NCI-H2196 treated with DMSO at 0.1 percent for 48 hours (cell line): ENCODE data around the gene OSM.

Experiments used
- DNase-seq: peaks from one replicate; lab custom pipeline; 2025; ENCODE audit not compliant: unreplicated experiment; lab: John Stamatoyannopoulos, UW

The OSM gene

DNA sequence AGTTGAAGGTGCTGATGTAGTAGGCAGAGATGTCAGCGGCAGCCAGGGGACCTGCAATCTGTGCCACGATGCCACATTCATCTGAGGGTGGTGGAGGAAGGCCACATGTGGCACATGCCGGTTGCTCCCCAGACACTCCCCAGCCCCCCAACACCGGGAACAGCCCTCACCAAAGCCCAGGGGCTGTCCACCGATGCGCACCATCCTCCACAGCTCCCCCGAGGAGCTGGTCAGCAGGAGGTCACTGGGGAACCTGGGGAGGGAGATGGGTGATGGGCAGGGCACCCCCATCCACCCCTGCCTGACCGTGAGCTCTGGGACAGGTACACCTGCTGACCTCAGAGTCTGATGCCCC is 19.2 kb upstream of the OSM start:
- no peak for DNase-seq

- no peak for DNase-seq
Measured at GRCh38 chr22:30285176-30285845, 18.7 kb upstream of the OSM start.

DNA sequence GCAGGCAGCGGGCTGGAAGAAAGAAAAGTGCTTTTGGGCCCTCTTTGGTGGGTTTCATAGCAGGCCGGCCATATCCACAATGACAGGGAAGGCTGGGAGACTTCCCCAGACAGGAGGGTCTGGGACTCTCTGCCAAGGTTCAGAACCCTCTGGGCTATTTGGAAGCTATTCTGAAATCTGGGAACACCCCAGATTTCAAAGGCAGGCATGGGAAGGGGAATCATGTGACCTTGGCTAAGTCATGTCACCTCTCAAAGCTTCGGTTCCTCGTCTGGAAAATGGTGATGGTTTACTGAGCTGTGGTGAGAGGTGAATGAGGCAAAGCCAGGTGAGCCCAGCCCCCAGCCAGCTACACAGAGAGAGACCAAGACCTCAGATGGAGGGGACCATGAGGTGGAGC is 18.0 kb upstream of the OSM start:
- no peak for DNase-seq

- DNase-seq, result no peak
Measured at GRCh38 chr22:30284172-30284571, 17.5 kb upstream of the OSM start.

DNA sequence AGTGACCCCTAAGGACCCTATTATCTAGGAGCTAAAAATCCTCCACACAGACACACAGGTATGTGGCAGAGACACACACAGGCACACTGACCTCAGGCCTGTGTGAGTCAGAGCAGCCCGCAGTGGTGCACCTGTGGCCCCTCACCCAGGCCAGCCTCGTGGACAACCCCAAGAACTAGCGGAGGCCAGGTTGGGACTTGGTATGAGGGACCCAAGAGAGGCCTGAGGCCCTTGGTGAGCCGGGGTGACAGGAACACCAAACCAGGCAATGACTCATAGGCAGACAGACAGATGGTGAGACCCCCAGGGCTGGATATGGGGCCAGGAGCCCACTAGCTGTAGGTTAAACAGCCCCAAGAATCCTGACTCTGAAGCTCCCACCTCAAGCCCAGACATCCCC is 16.7 kb upstream of the OSM start:
- no peak for DNase-seq

- DNase-seq, result no peak
Measured at GRCh38 chr22:30282616-30283046, 16.0 kb upstream of the OSM start.

GRCh38 chr22:30280505-30280904 is 13.9 kb upstream of the OSM start:
- DNase-seq, result no peak

- DNase-seq, result no peak
Measured at GRCh38 chr22:30279932-30280331, 13.3 kb upstream of the OSM start.

GRCh38 chr22:30279046-30279788 is 12.6 kb upstream of the OSM start:
- DNase-seq, result no peak

GRCh38 chr22:30277547-30278344 is 11.1 kb upstream of the OSM start:
- no peak for DNase-seq

GRCh38 chr22:30276039-30276438 is 9.4 kb upstream of the OSM start:
- DNase-seq, result no peak

GRCh38 chr22:30275625-30276024 is 9.0 kb upstream of the OSM start:
- DNase-seq, result no peak

- DNase-seq, result no peak
Measured at GRCh38 chr22:30274437-30274812, 7.8 kb upstream of the OSM start.

- DNase-seq, result no peak
Measured at GRCh38 chr22:30273711-30274436, 7.2 kb upstream of the OSM start.

GRCh38 chr22:30272781-30273601 is 6.3 kb upstream of the OSM start:
- DNase-seq, result no peak

DNA sequence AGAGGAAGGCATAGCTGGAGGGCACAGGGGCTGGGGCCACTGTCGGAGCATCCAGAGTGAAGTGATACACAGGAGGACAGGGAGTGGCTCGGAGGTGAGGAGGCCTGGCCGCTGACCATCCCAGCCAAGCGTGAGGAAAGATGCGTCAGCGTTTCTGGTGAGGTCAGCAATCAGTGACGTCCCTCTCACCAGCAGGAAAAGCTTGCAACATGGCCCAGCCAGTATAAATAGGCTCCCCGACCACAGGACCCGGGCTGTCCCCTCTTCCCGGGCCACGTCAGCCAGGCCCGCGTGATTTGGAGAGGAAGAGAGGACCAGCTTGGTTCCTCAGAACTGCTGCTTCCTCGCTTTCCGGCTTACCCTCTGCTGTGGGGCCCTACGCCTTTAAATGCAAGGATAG is 4.2 kb upstream of the OSM start:
- DNase-seq, result no peak

GRCh38 chr22:30268331-30268730 is 1.7 kb upstream of the OSM start:
- no peak for DNase-seq

- DNase-seq, result no peak
Measured at GRCh38 chr22:30267382-30268302, 991 bp upstream of the OSM start.

- no peak for DNase-seq
Measured at GRCh38 chr22:30265823-30266444, 717 bp downstream of the OSM start.
